ENCODE data around the gene CELF2.
A peak's percentile ranks its signal among the peaks of the same experiment; 100 is the strongest.
"Not testable (repeated sequence)": the region's sequence is repeated elsewhere in the genome, so short reads cannot be mapped to it uniquely, and the experiment has no call there.

CELF2 gene

DNA sequence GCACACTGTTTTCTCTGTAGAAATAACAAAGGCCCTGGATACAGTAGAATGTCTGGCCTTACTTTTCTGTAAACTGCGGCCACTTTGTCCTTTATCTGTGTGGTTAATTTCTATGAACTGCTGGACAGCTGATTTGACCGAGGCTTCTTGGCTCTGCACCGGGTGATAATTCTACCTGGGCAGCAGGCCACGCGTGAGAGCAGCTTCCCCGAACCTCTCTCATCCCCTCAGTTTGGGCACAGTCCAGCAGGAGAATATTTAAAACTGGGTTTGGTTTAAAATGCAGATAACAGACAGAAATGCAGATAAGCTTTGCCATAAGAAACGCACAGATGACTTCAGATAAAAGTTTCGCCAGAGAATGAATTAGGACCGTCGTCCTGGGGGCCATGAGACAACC, 81.0 kb downstream of the CELF2 start:
- no peak for DNase-seq

DNA sequence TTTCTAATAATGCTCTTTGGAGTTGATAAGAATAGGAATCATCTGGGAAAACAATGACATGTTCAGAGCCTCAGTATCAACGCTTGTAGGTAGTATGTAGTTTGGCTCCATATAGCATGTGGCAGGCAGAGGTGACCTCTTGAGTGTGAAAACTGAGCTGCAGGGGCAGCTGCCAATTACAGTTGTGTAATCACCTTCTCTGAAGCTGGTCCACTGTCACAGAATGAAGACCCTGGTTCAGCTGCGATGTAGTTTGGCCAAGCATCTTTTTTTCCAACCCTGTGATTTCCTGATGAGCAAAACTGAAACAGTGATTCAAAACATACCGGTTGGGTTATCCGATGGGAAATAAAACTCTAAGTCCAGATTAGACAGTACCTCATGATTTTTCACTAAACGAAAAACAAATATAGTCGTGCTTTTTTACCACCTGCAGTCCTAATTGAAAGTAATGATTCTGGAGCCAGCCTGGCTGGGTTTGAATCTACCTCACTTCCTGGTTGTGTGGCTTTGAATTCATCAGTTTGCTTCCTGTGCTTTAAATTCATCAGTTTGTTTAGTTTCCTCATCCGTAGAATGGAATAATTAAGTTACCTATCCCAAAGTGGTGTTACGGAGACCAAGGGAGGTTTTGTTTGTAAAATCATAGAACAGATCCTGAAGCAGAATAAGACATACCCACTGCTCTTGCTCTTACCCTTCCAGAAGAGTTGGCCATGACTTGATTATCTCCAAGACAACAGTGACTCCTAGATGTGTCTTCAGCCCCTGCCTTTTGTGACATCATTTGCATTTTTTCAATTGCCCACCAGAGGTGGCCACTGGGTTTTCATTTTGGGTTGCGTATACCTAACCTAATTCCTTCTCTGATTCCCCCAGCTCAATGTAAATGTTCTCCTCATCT, 87.4 kb downstream of the CELF2 start:
- DNase-seq = no peak

DNA sequence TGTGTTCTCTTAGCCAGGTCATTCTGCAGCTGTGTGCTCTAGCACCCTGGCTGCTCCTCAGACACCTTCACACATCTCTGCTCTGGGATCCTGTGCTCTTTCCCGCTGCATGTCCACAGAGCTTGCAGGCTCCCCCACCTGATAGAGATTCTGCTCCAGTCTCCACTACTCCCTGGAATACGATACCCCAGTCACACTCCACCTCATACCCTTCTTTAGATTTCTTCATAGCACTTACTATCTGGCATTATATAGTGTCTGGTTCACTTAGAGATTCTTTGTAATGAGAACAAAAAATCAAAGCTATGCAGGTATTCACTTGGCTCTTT, 88.0 kb downstream of the CELF2 start:
- no peak for DNase-seq

DNA sequence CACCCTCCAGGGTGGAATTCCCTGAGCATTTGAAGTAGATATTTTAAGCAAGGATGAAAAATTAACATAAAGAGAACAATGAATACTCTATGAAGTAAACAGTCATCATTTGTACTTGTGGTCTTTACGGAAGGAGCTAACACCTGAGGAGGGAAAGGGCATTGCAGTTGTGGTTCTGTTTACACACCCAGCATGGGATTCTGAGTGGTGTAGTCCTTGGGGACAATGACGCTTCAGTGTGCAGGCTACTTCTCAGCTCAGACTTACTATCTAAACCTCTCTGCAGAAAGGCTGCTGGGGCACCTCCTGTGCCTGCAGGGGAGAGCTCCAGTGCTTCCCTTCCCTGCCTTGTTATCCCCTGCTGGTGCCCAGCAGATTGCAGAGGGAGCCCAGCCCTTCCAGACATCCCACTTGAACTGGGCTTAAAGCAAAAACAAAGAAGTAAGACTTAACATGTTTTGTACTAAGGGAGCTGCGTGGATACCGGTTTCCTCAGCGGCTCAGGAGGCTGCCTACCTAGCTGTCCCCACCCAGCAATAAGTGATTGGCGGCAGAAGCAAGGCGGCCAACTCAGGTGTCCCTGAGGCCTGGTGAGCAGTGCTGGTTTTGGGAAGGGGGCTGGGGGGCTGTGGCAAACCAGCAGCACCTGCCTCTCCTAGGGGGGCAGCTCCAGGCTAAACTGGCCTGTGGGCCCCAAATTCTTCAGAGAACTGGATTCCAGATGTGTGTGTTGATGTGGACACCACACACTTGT, 89.1 kb downstream of the CELF2 start:
- no peak for DNase-seq

DNA sequence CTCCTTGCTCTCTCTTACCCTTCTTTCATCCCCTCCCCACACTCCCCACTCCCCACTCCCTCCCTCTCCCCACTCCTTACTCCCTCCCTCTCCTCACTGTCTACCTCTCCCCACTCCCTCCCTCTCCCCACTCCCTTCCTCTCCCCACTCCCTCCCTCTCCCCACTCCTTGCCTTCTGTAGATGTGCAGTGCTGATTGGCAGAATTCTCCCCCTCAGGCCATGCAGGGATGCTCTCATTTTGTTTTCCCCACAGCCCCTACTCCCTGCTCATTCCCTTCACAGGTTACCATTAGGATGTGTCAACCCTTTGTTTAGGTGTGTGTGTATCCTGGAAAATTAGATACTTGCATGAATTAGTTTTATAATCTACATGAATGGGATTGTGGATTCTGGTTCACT, 90.3 kb downstream of the CELF2 start:
- DNase-seq = no peak

DNA sequence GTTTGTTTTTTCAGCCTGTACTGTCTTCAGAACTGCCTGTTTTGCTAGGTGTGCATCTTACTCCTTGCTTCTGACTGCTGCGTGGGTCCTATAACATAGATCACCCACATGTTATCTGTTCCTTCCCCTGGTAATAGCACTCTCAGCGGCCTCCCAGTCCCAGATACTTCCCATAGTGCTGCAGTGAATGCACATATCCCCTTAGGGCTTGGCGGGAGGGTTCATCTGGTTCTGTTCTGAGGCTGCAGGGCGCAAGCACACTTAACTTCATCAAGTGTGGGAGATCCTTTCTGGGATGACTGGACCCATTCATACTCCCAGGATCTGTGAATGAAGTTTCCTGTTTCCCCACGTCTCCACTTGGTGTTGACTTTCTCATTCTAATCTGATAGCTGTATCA, 90.7 kb downstream of the CELF2 start:
- no peak for DNase-seq

DNA sequence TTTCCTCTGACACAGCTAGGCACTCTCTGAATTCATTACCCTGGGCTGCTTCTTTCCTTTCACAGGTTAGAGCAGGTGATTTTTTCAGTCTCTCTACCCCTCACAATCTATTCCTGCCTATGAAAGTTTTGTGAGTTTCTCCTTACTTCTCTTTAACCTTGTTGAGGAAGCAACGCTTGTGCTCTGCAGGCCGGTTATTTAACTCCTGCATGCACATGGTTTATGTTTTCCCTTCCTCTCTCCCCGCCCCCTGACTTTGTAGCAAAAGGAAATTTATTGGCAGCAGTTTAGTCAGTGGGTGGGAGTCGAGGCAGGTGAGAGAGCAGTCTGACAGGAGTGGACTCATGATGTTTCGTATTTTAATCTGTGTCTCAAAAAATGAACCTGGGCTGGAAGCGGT, 91.9 kb downstream of the CELF2 start:
- no peak for DNase-seq

DNA sequence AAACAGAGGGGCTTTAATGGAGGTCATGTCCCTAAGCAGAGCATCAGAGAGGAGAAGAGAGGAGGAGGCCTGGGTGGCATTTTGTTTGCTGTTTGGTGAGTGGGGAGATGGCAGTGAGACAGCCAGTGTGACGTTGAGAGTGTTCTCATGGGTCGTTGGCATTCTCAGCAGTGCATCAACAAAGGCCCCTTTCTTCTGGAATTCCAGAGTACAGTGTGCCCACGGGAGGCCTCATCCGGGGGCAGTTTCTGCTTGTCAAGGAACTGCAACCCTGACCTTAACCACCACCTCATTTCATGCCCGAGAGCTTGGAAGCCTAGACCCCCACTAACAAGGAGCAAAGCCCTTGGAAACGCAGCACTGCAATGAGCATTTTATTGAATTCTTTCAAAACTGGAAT, 92.9 kb downstream of the CELF2 start:
- DNase-seq = no peak

DNA sequence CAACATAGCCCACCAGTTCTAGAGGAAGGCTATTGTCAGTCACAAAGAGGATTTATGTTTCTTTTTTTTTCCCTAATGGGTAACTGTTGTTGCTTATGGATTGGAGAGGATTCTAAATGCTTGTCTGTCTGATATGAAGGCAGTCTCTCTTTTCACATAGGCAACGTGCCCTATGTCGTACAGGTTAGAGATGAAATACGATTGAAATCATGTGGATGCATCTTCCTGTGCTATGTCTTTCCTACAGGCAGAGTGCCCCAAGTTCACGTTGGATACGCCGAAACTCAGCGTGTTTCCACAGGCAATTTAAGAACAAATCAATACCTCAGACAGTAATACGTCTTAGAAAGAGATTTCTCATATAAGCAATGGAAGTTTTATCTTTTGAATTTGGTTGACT, 93.8 kb downstream of the CELF2 start:
- DNase-seq = no peak

DNA sequence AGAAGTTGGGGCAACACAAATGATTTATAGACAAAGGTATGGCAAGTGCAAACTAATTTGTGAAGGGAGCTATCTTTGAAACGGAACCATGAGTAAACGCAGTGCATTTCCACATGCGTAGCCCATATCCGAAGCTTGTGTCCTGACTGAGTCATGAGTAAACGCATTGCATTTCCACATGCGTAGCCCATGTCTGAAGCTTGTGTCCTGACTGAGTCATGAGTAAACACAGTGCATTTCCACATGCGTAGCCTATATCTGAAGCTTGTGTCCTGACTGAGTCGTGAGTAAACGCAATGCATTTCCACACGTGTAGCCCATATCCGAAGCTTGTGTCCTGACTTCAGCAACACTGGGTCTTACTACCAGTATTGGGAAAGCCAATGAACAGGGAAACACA, 95.0 kb downstream of the CELF2 start:
- DNase-seq = no peak

DNA sequence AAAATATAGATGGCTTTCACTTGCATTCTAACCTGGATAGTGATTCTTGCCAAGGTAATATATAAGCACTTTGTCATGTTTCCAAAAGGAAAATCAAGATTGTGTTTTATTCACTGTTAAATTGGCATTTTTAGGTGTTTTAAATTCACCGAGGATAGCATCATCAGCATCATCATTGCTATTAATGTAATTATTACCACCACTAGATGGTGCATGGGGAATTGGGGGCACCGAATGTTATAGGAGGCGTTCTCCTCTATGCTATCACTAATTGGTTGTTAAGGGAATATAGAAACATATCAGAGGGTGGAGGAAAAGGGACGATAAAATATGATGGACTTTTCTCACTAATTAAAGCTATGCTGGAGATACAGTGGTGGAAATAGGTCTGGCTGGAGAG, 95.5 kb downstream of the CELF2 start:
- DNase-seq = no peak

DNA sequence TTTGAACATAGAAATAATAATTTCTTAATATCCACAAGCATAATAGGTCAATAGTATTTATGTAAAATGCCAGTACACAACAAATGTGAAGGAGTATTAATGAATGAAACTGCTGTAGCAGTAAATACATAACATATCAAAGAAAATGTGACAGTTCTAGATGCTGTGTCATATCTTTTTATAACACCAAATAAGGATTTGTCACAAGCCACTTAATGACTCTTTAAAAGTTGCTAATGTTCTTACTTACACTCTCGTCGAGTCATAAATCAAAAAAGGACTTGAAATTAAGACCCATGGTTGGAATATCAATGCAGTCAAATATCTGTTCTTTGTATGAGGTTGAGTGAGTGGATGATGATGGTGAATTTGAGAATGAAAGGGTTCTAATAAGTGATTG, 96.6 kb downstream of the CELF2 start:
- no peak for DNase-seq

DNA sequence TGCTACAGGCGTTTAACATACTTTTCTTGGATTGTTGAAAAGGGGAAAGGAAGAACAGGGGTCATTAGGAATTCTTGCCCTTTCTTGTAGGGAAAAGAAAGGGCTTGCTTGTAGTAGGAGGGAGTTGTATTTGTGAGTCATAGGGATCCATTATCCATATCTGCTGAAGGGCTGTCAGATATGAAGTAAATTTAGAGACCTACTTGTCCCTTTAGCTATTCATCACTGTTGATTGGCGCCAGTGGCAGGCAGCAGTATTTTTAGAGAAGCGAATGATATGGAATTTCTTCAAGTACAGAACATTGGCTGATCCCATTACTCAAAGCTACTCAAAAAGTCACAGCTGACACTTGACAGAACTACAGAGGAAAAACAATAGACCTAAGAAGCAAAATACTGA, 97.7 kb downstream of the CELF2 start:
- DNase-seq = no peak

DNA sequence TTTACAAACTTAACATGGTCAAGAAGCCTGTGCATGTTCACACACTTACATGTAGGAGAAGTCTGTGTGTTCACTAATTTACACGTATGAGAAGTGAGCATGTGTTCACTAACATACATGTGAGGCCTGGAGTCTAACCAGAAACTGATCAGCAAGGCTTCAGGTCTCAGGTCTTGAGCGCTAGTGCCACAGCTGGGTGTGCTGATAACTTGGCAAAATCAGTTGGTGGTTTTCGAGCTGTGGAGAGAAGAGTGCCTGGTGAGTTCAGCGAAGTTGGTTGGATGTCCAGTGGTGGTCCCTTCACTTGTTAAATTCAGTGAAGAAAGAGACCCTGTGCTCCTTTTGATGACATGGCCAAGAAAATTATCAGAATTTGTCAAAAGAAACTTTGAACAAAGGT, 98.7 kb downstream of the CELF2 start:
- DNase-seq = no peak

DNA sequence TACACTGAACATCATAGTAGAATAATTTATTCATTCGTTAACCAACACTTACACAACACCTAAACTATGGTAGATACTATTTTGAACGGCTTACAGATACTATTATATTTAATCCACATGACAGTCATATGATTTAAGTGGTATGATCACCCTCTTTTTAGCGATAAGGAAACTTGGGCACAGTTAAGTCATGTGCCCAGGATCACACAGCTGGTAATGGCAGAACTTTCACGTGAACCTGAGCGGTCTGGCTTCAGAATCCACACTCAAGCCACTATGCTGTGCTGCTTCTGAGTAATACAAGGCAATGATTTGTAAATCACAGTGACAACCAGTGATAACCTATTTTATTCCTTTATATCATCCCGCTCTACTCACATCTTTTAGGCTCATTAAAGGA, 99.1 kb downstream of the CELF2 start:
- DNase-seq = no peak

DNA sequence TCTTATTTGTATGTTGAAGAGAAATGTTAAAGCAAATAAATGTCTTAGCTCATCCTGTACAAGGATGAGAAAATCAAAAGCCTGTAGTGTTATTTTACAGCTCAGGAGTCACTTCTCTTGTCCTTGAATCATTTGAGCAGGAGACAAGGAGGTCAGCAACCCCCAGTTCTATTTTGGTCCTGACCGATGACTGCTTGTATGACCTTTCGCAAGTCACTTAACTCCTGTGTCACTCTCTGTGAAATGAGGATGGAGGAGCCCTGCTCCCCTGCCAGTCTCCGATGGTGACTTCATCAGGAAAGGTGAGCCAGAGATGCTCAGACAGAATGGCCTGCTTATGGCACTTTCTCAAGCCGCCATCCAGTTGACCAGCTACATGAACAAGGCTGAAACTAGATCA, 101.0 kb downstream of the CELF2 start:
- no peak for DNase-seq

DNA sequence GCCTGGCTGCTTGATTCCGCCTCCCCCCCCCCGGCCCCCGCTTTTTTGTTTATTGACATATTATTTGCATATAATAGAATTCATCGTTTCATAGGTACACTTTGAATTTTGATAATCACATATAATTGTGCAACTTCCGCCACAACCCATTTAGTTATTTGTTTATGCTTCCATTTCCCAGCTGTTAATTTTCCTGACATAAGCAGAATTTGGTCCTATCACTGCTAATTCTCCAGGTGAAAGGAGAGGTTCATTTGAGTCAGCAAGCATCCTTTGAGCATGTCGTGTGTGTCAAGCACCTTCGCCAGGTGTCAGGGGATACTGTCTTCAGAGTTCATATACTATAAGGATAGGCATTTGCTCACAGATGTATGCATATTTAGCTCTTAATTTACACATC, 102.2 kb downstream of the CELF2 start:
- DNase-seq = no peak

DNA sequence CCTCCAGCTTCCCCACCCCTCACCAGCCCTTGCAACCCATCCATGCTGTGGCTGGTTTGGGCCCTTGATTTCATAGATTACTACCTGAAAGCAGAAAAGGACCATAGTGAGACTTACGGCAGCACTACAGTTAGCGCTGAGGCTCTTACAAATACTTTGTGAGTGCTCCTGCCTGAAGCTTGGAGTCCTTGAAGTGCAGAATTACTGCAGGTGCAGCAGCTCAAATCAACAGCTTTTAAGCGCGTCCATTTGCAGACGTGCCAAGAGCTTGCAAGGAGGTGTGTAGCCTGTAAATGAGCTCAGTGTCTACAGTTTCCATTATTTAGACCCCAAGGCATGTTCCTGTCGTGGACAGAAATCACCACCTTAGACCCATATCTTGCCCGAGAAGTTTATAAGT, 103.0 kb downstream of the CELF2 start:
- DNase-seq = peak; percentile 41 to 63

DNA sequence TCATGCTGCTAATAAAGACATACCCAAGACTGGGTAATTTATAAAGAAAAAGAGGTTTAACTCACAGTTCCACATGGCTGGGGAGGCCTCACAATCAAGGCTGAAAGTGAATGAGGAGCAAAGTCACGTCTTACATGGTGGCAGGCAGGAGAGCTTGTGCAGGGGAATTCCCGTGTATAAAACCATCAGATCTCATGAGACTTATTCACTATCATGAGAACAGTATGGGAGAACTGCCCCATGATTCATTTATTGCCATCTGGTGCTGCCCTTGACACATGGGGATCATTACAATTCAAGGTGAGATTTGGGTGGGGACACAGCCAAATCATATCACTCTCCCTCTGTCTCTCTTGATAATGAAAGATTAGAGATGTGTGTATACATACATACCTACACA, 106.2 kb downstream of the CELF2 start:
- not testable (repeated sequence) for DNase-seq

DNA sequence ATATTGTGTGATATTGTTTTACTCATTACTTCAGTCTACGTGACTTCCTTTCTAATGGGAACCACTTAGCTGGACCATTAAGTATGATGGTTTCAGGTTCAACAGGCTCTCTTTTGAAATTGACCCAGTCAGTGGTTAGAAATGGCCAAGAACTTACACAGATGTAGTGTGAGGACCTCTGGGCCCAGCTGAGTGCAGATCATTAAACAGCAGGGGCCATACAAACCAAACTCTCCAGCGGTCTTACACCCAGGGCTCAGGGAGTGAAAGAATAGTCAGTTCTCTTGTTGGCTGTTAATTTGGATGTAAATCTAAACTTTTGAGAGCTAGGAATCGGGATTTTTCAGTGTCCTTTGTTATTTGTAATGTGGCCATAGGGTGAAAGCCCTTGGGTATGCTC, 107.3 kb downstream of the CELF2 start:
- DNase-seq = peak; percentile 4 to 24

DNA sequence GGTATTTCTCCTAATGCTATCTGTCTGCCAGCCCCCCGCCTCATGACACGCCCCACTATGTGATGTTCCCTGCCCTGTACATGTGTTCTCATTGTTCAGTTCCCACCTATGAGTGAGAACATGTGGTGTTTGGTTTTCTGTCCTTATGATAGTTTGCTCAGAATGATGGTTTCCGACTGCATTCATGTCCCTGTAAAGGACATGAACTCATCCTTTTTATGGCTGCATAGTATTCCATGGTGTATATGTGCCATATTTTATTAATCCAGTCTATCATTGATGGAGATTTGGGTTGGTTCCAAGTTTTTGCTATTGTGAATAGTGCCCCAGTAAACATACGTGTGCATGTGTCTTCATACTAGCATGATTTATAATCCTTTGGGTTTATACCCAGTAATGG, 109.3 kb downstream of the CELF2 start:
- DNase-seq = not testable (repeated sequence)

DNA sequence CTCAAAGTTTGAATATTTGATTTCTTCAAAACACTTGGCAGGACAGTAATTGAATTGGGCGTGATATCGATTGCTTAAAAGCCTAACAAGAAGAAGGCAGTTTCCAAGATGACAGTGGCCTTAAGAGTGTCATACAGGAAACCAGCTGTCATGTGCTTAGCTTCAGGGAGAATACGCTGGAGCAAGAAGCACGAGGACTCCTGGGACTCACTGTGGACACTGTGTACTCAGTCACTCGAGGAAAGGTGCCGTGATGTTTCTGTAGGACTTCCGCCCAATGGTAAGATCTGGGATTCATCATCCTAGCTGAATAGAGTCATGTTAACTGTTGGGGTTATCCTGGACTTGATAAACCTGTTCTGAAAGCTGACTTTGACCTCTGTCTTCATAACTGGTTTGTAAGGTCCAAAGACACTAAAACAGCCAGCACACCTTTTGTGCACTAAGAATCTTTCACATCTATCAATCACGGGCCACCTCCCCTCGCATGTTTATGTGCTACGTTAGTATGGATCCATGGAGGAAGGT, 113.5 kb downstream of the CELF2 start:
- no peak for DNase-seq

DNA sequence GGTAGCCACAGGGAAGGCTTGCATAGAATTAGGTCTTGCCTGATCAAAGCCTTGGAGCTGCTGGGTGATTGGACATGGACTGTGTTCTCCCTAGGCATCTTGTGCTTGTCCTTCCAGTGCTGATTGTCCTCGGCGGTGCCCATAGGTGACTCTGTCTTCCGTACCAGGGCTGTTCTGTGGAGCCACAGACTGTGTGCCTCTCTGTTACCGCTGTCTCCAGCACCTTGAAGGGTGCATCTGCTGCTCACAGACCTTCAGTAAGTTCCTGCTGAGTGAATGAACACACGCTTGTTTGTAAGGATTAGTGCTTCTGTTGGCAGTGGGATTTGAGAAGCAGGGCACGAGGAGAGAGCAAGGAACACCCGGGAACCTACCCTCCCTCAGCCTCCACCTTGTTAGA, 116.7 kb downstream of the CELF2 start:
- no peak for DNase-seq

DNA sequence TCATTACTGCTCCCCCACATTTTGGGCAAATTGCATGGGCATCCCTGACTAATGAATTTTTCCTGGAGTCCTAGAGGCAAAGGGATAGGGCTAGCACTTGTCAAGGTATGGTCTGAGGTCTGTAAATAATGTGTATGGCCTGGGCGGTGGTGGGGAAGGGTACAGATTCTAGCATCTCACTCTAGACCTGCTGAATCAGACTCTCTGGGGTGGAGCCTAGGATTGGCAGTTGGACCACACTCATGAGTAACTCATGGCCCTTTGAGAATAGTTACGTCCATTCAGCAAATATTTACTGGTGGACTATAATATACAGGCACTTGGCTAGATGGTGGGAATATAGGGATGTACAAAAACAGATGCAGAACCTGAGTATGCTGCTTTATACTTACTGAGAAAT, 118.0 kb downstream of the CELF2 start:
- no peak for DNase-seq

Measured in NCI-H187 (cell line).